GM18511 (cell line): ENCODE data around the gene CCNG1.
"Not testable (repeated sequence)": the region's sequence is repeated elsewhere in the genome, so short reads cannot be mapped to it uniquely, and the experiment has no call there.

Source experiments
- ATAC-seq: cut with Tn5 transposase; IDR thresholded peaks from one replicate; pipeline ENCODE4 v1.9.1; 2021; ENCODE audit warnings: mild to moderate bottlenecking, moderate library complexity; ENCODE audit not compliant: unreplicated experiment

Gene CCNG1

DNA sequence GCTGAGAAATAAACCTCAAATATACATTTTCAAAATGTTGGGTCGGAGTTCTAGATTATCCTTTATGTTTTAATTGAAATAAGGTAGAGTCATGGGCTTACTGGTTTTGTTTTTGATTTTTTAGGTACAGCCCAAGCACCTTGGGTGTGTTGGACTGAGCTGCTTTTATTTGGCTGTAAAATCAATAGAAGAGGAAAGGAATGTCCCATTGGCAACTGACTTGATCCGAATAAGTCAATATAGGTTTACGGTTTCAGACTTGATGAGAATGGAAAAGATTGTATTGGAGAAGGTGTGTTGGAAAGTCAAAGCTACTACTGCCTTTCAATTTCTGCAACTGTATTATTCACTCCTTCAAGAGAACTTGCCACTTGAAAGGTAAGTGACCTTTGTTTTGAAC is 3.6 kb downstream of the CCNG1 start:
- no peak for ATAC-seq

DNA sequence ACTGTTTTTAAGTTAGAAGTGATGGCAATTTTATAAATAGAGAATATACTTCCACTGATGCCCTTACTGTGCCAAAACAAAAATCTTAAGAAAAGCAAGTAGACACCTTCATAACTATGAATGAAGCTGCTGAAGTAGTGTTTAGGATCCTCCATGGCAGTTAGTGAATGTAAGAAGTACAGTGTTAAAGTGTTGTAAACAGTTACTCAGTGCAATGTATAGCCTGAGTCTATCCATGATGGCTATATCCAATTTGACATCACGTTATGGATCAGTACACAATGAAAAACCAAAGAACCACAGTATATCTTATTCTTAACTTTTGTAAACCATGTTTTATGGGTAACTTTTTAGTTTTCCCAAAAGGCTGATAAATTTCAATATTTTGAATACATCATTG is 7.1 kb downstream of the CCNG1 start:
- no peak for ATAC-seq

DNA sequence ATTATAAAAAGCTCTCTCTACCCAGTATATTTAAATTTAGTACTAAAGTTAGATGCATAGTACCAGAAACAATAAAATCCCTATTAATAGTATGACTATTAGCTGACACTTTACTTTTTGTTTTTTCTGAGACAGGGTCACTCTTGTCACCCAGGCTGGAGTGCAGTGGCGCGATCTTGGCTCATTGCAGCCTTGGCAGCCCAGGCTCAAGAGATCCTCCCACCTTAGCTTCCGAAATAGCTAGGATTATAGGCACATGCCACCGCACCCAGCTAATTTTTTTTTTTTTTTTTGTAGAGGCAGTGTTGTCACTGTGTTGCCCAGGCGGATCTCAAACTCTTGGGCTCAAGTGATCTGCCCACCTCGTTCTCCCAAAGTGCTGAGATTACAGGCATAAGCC is 8.0 kb downstream of the CCNG1 start:
- ATAC-seq: no peak

GRCh38 chr5:163447191-163447590 is 9.8 kb downstream of the CCNG1 start:
- no peak for ATAC-seq

DNA sequence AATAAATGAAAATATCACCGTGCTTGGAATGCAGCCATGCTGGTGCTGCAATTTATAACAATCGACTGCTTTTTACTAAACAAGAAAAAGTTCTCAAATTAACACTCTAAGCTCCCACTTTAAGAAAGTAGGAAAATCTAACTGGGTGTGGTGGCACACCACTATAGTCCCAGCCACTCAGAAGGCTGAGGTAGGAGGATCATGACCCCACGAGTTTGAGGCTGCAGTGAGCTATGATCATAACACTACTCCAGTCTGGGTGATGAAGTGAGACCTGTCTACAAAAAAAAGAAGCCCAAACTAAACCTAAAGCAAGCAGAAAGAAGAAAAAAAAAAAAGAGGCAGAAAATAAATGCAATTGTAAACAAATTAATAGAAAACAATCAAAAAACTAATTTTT is 10.5 kb downstream of the CCNG1 start:
- ATAC-seq: no peak

DNA sequence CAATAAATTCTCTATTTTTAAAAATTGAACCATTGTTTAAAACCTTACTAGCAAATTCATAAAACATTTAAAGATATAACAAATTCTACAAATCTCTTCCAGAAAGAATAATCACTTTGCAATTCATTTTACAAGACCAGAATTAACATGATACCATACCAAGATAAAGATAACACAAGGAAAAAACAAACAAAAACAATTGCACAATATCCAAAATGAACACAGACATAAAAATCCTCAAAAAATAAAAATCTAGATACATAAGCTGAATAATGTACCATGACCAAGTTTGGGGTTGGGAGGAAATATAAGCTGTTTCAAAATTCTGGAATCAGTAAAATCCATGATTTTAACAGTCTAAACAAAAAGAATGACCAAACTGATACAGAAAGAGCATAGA is 11.1 kb downstream of the CCNG1 start:
- ATAC-seq: no peak

DNA sequence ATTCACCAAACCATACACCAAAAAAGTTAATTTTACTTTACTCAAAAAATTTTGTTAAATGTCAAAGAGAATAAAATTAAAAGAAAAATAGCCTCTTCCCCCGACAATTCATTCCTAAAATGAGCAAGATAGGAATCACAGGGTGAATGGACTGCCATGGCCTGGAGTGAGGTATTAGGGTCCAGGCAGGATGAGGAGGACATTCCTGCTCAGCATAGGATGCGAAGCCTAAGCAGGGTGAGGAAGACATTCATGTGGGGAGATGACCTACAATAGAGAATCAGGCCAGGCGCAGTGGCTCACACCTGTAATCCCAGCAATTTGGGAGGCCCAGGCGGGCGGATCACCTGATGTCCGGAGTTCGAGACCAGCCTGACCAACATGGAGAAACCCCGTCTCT is 14.1 kb downstream of the CCNG1 start:
- no peak for ATAC-seq

- no peak for ATAC-seq
Observed at GRCh38 chr5:163453705-163454104, 16.3 kb downstream of the CCNG1 start.

GRCh38 chr5:163455406-163455805 is 18.0 kb downstream of the CCNG1 start:
- not testable (repeated sequence) for ATAC-seq

DNA sequence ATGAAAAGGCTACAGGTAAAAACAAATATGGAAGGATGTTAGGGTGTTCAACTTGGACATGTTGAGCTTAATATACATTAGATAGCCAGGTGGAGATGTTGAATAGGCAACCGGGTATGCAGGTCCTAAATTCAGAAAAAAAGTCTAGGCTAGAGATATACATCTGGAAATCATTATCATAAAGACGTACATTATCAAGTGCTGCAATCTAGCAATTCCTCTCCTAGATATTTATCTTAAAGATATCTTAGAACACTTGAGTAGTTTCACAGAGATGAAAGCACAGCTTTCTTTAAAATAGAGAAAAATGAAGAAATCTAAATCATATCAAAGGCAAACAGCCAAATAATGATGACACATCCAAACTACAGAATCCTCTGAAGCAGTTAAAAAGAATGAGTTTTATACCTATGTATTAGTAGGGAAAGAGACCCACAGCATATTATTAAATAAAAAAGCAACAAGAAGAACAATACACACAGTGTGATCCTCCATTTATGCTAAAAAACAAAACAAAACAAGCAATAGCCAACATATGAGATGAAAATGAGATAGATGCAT is 18.7 kb downstream of the CCNG1 start:
- no peak for ATAC-seq

DNA sequence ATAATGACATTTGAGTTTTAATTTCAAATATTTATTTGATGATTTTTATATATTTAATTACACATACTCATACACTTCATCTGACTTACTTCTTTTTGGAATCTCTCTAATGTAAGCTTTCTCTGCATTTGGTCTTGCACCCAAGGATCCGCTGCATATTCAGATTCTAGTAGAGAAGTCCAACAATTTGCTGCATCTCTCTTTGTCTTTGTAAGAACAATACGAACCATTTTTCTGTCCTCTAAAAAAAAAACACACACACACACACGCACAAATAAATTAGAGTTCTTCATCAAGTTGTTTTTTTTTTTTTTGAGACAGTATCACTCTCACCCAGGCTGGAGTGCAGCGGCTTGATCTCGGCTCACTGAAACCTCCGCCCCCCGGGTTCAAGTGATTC is 19.4 kb downstream of the CCNG1 start:
- ATAC-seq: no peak

- ATAC-seq: no peak
Observed at GRCh38 chr5:163458778-163459385, 21.5 kb downstream of the CCNG1 start.

DNA sequence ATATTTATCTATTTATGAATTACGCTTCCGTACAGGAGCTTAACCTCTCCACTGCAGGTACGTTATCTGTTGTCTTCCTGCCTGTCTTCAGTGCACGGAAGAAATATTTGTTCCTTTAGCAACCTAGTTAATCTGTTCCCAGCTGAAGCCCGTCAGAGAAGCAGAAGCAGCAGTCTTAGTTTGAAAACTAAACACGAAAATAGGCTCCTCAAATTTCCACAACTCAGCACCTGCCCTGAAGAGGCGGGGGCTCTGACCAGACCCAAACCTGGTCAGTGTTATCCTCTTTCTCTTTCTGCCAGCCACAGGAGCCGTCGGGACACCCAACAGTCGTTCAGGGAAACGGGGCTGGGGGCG is 22.0 kb downstream of the CCNG1 start:
- peak; percentile 15 for ATAC-seq

- peak; percentile 75 for ATAC-seq
Observed at GRCh38 chr5:163459819-163460561, 22.6 kb downstream of the CCNG1 start, which contains the start of gene NUDCD2. TSS of gene NUDCD2 (minus strand) at chr5:163460102. CDS start at chr5:163460050, 52 bp downstream.

DNA sequence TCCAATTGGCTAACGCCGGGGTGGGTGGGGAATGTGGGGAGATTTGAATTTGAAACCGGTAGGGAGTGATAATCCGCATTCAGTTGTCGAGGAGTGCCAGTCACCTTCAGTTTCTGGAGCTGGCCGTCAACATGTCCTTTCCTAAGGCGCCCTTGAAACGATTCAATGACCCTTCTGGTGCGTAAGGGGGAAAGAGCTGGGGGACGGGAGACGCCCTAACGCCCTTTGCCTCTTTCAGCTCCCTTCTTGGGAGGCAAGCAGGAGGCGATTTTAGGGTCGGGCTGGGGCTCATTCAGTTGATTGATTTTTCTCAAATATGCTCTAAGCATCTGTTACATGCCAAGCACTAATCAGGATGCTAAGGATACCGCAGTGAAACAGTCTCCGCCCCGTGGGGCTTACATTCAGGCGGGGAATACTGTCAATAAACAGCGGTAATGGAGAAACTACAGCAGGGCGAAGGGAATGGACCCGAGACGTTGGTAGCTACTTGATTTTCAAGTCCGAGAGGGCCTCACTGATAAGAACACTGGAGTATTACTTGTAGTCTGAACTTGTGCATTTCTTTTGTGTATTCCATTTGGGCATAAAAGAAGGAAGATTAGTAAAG is 23.3 kb downstream of the CCNG1 start, which contains the start of gene HMMR:
HMMR (plus strand) TSS at position 71 of the 610 bp plus-strand sequence; CDS start at position 132, 61 bp downstream.
- ATAC-seq: peak; percentile 5

DNA sequence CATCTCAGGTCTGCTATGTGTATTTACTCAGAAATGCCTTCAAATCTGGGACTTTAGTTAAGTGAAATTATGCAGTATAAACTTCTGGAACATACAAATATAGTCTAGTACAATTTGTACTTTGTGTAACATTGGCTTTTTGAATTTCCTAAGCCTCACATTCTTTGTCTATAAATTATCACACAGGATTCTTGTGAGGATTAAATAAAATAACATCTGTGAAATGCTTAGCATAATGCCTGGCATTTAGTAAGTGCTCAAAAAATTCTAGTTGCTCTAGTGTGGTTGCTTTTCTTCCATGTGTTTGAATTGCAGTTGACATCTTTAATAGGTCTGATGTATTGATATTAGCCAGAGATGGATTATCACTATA is 25.7 kb downstream of the CCNG1 start:
- ATAC-seq: no peak

GRCh38 chr5:163467682-163468081 is 30.3 kb downstream of the CCNG1 start:
- ATAC-seq: no peak

GRCh38 chr5:163473635-163474243 is 36.3 kb downstream of the CCNG1 start:
- ATAC-seq: peak; percentile 96

DNA sequence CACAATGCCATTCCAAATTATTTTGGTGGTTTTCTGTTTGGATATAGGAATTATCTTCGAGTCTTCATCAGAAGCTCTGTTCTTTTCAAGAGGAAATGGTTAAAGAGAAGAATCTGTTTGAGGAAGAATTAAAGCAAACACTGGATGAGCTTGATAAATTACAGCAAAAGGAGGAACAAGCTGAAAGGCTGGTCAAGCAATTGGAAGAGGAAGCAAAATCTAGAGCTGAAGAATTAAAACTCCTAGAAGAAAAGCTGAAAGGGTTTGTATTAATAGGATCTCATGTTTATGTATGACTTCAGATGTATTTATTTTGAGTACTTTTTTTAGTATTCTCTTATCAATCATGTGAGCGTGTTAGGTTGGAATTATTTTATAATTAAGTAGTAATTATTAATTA is 38.0 kb downstream of the CCNG1 start:
- no peak for ATAC-seq

DNA sequence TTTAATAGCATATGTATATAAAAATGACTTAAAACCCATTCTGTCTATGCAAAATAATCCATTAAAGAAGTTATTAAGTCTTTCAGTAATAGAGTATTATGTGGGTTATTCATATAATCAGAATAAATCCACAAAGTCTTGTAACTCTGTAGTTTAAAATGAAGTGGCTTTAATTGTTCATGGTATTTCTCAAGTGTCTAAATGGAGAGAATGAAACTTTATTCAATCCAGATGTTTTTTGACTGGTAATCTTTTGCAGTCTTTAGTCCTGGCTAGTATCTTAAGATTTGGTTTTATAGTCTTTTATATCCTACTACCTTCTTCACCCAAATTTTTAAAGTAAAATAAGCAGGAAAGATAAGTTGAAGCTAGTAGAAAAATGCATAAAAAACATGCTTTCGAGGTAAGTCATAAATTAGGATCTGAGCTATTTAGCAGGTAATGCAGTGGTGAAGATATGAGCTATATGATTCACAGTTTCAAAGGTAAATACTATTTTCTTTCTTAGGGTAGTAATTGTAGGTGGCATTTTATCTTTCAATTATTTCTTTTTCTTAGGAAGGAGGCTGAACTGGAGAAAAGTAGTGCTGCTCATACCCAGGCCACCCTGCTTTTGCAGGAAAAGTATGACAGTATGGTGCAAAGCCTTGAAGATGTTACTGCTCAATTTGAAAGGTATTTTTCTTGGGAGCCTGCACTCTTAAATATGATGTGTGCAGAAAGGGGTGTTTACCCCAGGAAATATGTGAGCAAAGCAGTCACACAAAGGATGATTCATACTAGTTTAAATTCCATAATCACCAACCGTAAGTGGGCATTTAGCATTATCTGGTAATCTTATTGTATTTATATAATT is 41.0 kb downstream of the CCNG1 start:
- ATAC-seq: no peak

GRCh38 chr5:163478982-163479271 is 41.5 kb downstream of the CCNG1 start:
- no peak for ATAC-seq
